Ovary (tissue), 9 donors: ENCODE results near the gene IGF2BP2. TPM values are rescaled to one million over a fixed set of nuclear protein-coding genes. Genes with fewer than 3 reads are reported as not detected.

Experiments
- DNase-seq, 5 donors: peaks; one replicate each; pipeline ENCODE4 v3.0.0-alpha.2; 2019 to 2020
- H3K27ac ChIP-seq, 2 donors: fragments of 200-600 bp; one replicate each; pipeline versions ENCODE4 v1.5.1 to v1.8.0; 2019 to 2022
- H3K27me3 ChIP-seq: fragments of 200-600 bp; one replicate; pipeline ENCODE4 v1.8.0; 2022
- H3K36me3 ChIP-seq: fragments of 200-600 bp; sonication (generic); one replicate; pipeline ENCODE4 v1.5.1; 2019
- H3K4me1 ChIP-seq: one replicate; pipeline ENCODE4 v1.8.1; 2013; ENCODE audit warnings: mild to moderate bottlenecking, moderate library complexity; ENCODE audit not compliant: insufficient read depth
- H3K4me3 ChIP-seq: fragments of 200-600 bp; sonication (generic); one replicate; pipeline ENCODE4 v1.5.1; 2017
- H3K9me3 ChIP-seq, 2 donors: fragments of 200-600 bp in 1 of 2; sonication (generic) in 1 of 2; one replicate each; pipeline versions ENCODE4 v1.5.1 to v1.8.1; 2013 to 2019; ENCODE audit warnings: mild to moderate bottlenecking in 1 of 2, moderate library complexity in 1 of 2
- EP300 ChIP-seq: sonication (generic); formaldehyde crosslinking; IDR thresholded peaks from one replicate; pipeline ENCODE4 v1.6.1; 2017; ENCODE audit warnings: antibody characterized with exemption
- POLR2A ChIP-seq: fragments of 450-650 bp; IDR thresholded peaks from one replicate; pipeline ENCODE4 v1.6.1; 2017; ENCODE audit warnings: antibody characterized with exemption, mild to moderate bottlenecking, moderate library complexity
- WGBS, 3 donors: extraction: QIAGEN DNeasy Blood & Tissue Kit in 1 of 3; methylation state at CpG; one replicate each; pipeline versions ENCODE4 v1.1.5 to v1.1.7; 2013 to 2017; 5-methylcytosine and 5-hydroxymethylcytosine counted together
- intact Hi-C, 4 donors: fragments of 100-400 bp; cut with DNase I; formaldehyde crosslinking; loops; one replicate each; pipeline versions ENCODE4 v1.11.0 to v1.15.1; 2022 to 2023
- polyA plus RNA-seq, 2 donors: library from polyadenylated mRNA; stranded (reverse); fragments of 200-250 nt in 1 of 2; fragments of 350-450 nt in 1 of 2; fragmentation: Illumina TruSeq in 1 of 2; extraction: RNeasy Lipid Tissue Mini Kit (QIAGEN cat#74804) in 1 of 2; gene quantifications; one replicate each; pipeline ENCODE4 v1.2.3, GENCODE V29; 2013 to 2014
- total RNA-seq, 7 donors: library from RNA; depleted of rRNA in 2 of 7; stranded (reverse); fragments of >200 nt in 2 of 7; fragmentation: NEBNext Ultra II Directional in 3 of 7; extraction: Animal tissue kit (Norgen Biotek cat#: 25700) in 3 of 7; gene quantifications; one replicate each; pipeline versions ENCODE4 v1.1.0 to v1.2.4, GENCODE V29; 2016 to 2023
- TF ChIP-seq, protein P1 (sequence below), 3 donors: fragments of 450-650 bp in 2 of 3; fragments of 200-600 bp in 1 of 3; IDR thresholded peaks; one replicate each; pipeline versions ENCODE4 v1.5.1 to v1.8.0; 2016 to 2022; ENCODE audit warnings: antibody characterized with exemption in 3 of 3, mild to moderate bottlenecking in 1 of 3
- donor health status: DM: no; HTN: no; CAD: no; lungs with moderate emphysema.
- donor health status: DM: no; HTN: no; CAD: no.
- donor health status: Bipolar disorder and iron deficiency.
- donor health status: DM: yes; HTN: yes; CAD: no.
- donor health status: DM: no; HTN: no; CAD: no.
- donor health status: DM: yes; HTN: yes; CAD: no.

The IGF2BP2 gene
- total and polyA plus RNA-seq, 9 donors = 4.6 to 31.1 (median 13.7) TPM

DNA sequence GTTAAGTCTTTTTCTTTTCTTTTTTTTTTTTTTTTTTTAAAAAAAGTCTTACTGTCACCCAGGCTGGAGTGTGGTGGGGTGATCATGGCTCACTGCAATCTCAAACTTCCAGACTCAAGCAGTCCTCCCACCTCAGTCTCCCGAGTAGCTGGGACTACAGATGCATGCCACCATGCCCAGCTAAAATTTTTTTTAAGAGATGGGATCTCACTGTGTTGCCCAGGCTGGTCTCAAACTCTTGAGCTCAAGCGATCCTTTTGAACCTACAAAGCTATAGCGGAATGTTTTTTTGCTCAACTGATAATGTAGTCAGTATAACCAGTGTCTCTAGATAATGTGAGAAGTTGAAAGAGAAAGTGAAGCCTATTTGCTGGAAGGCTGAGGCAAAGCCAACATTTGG lies 3.9 kb upstream of the IGF2BP2 start:
- no peak overlapping the region for H3K4me3 ChIP-seq
- intact Hi-C loops = loop anchor here in 1 of 4 donors (10.0 kb wide), 1 partner anchor 106 kb away; the partner anchor contains the start of gene TRA2B
- no peak for DNase-seq
- no peaks in the 10 kb centered on the region for H3K36me3 ChIP-seq
- H3K27me3 ChIP-seq = no peaks in the 10 kb centered on the region
- no peak for TF ChIP-seq POLR2A
- TF ChIP-seq, protein P1, sequence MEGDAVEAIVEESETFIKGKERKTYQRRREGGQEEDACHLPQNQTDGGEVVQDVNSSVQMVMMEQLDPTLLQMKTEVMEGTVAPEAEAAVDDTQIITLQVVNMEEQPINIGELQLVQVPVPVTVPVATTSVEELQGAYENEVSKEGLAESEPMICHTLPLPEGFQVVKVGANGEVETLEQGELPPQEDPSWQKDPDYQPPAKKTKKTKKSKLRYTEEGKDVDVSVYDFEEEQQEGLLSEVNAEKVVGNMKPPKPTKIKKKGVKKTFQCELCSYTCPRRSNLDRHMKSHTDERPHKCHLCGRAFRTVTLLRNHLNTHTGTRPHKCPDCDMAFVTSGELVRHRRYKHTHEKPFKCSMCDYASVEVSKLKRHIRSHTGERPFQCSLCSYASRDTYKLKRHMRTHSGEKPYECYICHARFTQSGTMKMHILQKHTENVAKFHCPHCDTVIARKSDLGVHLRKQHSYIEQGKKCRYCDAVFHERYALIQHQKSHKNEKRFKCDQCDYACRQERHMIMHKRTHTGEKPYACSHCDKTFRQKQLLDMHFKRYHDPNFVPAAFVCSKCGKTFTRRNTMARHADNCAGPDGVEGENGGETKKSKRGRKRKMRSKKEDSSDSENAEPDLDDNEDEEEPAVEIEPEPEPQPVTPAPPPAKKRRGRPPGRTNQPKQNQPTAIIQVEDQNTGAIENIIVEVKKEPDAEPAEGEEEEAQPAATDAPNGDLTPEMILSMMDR (IDR thresholded peaks at IDR 0.05) = no peak
- 91 to 92% (median 91%) methylated on average over 3 of the region's 3 CpGs for WGBS, 3 donors
- H3K27ac ChIP-seq = no peak overlapping the region
- no peaks in the 10 kb centered on the region for H3K9me3 ChIP-seq
- H3K4me1 ChIP-seq = peaks cover 1% of the 10 kb centered on the region

DNA sequence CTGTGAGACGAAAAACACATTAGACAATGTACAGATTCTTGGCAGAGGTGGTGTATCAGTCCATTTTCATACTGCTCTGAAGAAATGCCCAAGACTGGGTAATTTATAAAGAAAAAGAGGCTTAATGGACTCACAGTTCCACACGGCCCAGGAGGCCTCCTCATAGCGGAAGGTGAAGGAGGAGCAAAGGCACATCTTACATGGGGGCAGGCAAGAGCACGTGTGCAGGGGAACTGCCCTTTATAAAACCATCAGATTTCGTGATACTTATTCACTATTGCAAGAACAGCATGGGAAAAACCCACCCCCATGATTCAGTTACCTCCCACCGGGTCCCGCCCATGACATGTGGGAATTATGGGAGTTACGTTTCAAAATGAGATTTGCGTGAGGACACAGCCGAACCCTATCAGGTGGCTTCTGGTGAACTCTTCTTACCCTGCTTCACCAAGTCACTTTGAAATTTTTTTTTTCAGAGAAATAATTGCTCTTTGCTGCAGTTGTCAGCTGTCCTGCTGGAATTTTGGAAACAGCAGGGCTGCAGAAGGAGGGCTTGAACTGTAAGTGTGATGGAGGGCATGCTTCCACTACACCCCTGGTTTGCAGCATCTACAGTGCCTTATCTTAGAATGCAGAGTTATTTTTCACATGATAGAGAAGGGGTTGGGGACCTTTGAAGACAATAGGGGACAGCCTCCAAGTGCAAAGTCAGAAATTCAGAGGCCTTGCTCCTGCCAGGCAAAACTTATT lies 2.9 kb upstream of the IGF2BP2 start:
- Histone ChIP-seq H3K27me3 (no peaks in the 10 kb centered on the region), H3K27ac (no peak overlapping the region), H3K4me1 (peaks cover 4% of the 10 kb centered on the region), H3K9me3 (no peaks in the 10 kb centered on the region), H3K36me3 (no peaks in the 10 kb centered on the region), H3K4me3 (no peak overlapping the region)
- TF ChIP-seq EP300 = no peak
- TF ChIP-seq POLR2A = no peak
- TF ChIP-seq, protein P1 (IDR thresholded peaks at IDR 0.05) = no peak
- 91 to 95% (median 93%) methylated on average over 10 of the region's 10 CpGs for WGBS, 3 donors
- DNase-seq = no peak
- intact Hi-C loops = loop anchor here in 1 of 4 donors (10.0 kb wide), 1 partner anchor 107 kb away; the partner anchor contains the start of gene TRA2B

DNA sequence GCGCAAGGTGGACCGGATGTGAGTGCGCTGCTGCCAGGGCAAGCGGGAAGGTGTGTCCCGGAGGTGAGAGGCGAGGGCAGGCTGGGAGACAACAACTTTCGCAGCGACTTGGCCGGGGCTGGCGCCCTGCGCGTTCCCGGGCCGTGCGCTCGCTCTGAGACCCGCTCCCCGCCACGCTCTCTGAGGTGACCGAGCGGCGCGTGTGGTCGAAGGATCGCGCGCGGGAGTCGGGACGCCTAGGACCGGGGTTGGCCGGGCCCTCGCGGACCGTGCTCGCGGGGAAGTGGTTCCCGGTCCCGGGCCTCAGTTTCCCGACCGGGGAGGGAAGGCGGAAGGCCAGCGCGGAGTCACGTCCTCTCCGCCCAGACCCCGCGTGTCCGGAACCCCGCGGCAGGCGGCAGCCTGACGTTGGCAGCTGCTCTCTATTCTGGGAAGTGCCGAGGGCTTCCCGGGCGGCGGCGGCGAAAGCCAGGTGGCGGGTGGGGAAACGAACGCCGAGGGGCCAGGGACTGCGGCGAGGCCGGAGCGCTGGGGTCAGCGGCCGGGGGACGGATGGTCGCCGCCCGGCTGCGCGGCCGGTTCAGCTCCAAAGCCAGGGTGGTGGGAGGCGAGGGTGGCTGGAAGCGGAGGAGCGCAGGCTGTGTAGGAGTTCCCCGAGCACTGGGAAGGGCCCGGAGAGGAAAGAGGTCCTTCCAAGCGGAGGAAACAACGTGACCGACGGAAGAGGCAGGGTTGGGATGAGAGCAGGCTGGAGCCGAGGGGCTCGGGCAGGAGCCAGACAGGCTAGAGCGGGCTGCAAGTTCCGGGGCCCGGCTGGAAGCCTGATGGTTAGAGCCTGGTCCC lies 1.0 kb upstream of the IGF2BP2 start:
- H3K27ac ChIP-seq = peak overlapping the region; percentile 13 to 44
- peak; percentile 20 to 59 (median 29) for DNase-seq
- WGBS, 3 donors = 1% methylated on average over 40 to 90 of the region's 90 CpGs
- no peaks in the 10 kb centered on the region for H3K9me3 ChIP-seq
- H3K4me1 ChIP-seq = peaks cover 4% of the 10 kb centered on the region
- H3K27me3 ChIP-seq = no peaks in the 10 kb centered on the region
- intact Hi-C loops = loop anchor here in 1 of 4 donors (10.0 kb wide), 1 partner anchor 109 kb away; the partner anchor contains the start of gene TRA2B
- H3K4me3 ChIP-seq = peak overlapping the region; percentile 56
- no peaks in the 10 kb centered on the region for H3K36me3 ChIP-seq
- TF ChIP-seq POLR2A (no peak), EP300 (no peak)
- TF ChIP-seq, protein P1 (IDR thresholded peaks at IDR 0.05) = no peak
